Fibroblast of lung (primary cell): ENCODE results near the gene EPG5.

ENCODE experiments used
- EZH2 ChIP-seq: IDR thresholded peaks from 2 replicates; pipeline ENCODE4 v1.5.1; 2012; ENCODE audit warnings: low read length, control low read depth, mild to moderate bottlenecking; ENCODE audit errors: missing control alignments
- TF ChIP-seq, protein P1 (sequence below), 2 donors: IDR thresholded peaks in 1 of 2; conservative IDR thresholded peaks in 1 of 2; 1 replicate in 1 of 2; 2 replicates in 1 of 2; pipeline ENCODE4 v1.5.1; 2011 to 2012; ENCODE audit warnings: low read length in 2 of 2, control low read depth in 1 of 2, inconsistent platforms in 1 of 2, low read depth in 1 of 2, mild to moderate bottlenecking in 1 of 2

DNA sequence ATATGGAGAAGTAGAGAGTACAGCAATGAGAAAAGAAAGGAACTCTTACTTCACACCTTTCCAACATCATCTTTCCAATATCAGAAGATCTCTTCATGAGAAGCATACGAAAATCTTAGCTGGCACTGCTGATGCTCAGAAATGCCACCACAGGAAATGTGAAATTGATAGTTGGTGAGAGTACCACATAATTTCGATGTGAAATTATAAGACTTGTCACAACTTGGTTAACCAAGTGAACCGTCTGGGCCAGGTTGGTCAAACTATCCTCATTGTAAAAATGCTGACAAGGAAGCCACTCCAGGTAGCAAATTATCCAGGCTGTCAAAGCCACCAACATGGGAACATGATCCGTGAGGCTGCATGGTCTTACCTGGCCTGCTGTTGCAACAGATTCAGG, 66.5 kb downstream of the EPG5 start:
- TF ChIP-seq, protein P1, sequence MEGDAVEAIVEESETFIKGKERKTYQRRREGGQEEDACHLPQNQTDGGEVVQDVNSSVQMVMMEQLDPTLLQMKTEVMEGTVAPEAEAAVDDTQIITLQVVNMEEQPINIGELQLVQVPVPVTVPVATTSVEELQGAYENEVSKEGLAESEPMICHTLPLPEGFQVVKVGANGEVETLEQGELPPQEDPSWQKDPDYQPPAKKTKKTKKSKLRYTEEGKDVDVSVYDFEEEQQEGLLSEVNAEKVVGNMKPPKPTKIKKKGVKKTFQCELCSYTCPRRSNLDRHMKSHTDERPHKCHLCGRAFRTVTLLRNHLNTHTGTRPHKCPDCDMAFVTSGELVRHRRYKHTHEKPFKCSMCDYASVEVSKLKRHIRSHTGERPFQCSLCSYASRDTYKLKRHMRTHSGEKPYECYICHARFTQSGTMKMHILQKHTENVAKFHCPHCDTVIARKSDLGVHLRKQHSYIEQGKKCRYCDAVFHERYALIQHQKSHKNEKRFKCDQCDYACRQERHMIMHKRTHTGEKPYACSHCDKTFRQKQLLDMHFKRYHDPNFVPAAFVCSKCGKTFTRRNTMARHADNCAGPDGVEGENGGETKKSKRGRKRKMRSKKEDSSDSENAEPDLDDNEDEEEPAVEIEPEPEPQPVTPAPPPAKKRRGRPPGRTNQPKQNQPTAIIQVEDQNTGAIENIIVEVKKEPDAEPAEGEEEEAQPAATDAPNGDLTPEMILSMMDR (conservative IDR thresholded peaks at IDR 0.05 in 1 of 2, IDR thresholded peaks at IDR 0.05 in 1 of 2; ENCODE audit: low read depth in 1 of 2, low read length in 2 of 2) = no peak
- no peak for TF ChIP-seq EZH2
